ENCODE measurements around the gene BASP1.

BASP1 gene

DNA sequence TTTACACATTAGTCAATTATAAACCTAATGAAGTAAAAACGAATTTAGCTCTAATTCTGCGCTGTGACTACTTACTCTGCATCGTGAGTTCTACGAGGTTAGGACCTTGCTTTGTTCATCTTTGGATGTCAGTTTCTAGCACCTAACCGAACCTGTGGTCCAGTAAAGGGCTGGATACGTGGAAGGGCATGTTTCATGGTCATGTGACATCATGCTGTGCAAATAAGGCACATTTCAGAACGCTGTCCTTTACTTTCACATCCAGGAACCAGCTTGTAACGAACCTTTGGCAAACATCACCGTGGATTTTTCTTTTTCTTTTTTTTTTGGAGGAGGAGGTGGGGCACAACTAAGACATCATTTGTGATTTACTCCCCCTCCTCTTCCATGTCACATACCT, 15.0 kb downstream of the BASP1 start:
- H3K27ac ChIP-seq = no peak overlapping the region
- TF ChIP-seq ZFX (IDR thresholded peaks at IDR 0.05) = no peak
- TF ChIP-seq, protein P1, sequence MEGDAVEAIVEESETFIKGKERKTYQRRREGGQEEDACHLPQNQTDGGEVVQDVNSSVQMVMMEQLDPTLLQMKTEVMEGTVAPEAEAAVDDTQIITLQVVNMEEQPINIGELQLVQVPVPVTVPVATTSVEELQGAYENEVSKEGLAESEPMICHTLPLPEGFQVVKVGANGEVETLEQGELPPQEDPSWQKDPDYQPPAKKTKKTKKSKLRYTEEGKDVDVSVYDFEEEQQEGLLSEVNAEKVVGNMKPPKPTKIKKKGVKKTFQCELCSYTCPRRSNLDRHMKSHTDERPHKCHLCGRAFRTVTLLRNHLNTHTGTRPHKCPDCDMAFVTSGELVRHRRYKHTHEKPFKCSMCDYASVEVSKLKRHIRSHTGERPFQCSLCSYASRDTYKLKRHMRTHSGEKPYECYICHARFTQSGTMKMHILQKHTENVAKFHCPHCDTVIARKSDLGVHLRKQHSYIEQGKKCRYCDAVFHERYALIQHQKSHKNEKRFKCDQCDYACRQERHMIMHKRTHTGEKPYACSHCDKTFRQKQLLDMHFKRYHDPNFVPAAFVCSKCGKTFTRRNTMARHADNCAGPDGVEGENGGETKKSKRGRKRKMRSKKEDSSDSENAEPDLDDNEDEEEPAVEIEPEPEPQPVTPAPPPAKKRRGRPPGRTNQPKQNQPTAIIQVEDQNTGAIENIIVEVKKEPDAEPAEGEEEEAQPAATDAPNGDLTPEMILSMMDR (conservative IDR thresholded peaks at IDR 0.05) = no peak

DNA sequence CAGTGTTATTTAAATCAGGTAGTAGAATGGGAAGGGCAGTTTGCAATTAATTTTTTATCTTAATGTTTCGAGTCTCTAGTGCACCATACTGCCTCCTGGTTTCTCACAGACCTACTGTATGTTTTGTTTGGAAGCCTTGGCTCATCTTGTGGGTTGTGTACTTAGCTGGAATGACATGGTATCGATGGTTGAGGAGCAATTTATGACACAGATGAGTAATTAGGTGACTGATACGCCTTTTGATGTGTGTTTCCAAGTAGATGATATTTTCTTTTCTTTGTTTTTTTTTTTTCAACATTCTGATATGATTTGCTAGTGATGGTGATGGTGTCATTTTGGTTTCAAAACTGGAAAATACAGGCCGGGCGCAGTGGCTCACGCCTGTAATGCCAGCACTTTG, 16.1 kb downstream of the BASP1 start:
- H3K27ac ChIP-seq = no peak overlapping the region
- TF ChIP-seq ZFX (IDR thresholded peaks at IDR 0.05) = no peak
- TF ChIP-seq, protein P1 (conservative IDR thresholded peaks at IDR 0.05) = no peak

DNA sequence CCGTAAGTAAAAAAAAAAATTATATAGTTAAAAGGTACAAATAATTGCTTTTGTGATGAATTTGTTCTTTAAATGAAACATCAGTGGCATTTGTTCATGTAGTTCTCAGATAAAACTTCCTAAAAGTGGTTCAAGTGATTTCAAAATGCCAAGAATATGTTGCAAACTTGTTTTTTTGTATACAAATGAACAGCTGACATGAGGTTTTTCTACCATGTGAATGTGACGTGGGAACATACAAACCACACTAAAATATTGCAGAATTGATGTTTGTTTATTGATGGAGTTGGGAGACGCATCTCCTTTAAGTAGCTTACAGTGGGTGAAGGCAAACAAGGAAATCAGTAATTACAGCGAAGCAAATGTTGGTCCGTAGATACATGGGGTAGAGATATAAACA, 16.9 kb downstream of the BASP1 start:
- no peak overlapping the region for H3K27ac ChIP-seq
- TF ChIP-seq, protein P1 (conservative IDR thresholded peaks at IDR 0.05) = no peak
- TF ChIP-seq ZFX (IDR thresholded peaks at IDR 0.05) = no peak

DNA sequence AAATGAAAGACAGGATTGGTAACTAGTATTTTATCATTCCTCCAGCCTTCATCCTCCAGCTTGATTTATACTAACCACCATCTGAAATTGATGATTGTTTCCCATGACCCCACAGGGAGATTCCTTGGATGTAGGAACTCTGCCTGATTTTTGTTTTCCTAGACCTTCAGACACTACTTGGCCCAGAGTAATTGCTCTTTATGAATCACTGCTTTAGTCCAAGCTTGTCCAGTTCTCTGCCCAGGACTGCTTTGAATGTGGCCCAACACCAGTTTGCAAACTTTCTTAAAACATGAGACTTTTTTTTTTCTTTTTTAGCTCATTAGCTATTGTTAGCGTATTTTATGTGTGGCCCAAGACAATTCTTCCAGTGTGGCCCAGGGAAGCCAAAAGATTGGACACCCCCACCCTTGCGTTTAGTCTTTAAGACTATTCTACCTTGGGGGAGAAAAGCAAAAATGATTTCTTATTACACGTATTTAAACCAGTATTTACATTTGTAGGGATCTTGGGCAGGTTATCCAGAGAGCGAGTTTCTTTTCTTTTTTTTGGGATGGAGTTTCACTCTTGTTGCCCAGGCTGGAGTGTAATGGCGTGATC, 18.4 kb downstream of the BASP1 start:
- H3K27ac ChIP-seq = no peak overlapping the region

DNA sequence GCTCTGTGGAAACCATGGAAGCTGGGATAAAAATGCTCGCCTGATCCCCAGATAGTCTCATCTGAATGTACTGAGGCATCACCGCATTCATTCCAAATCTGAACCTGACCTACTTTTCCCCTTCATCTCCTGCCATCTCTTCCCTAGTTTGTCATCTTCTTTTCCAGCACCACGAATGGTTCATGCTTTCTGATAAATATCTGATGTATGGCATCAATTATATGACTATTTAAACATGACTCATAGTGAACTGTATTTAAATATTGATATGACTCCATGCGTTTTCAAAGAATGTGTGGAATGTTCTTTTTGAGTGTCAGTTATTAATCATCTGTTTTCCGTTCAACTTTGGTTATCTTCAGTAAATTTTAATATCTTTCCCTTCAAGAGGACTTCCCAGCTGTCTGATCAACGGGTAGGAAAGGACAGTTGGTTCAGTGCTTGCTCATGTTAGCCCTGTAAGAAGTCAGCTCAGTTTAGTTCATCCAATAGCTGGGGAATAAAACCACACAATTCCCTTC, 21.1 kb downstream of the BASP1 start:
- no peak overlapping the region for H3K27ac ChIP-seq
- TF ChIP-seq, protein P1 (conservative IDR thresholded peaks at IDR 0.05) = no peak
- TF ChIP-seq ZFX (IDR thresholded peaks at IDR 0.05) = no peak

More for the DNA sequence above, 18.4 kb downstream of the BASP1 start:
- no peak for TF ChIP-seq ZFX (IDR thresholded peaks at IDR 0.05)
- TF ChIP-seq, protein P1 (conservative IDR thresholded peaks at IDR 0.05) = no peak

DNA sequence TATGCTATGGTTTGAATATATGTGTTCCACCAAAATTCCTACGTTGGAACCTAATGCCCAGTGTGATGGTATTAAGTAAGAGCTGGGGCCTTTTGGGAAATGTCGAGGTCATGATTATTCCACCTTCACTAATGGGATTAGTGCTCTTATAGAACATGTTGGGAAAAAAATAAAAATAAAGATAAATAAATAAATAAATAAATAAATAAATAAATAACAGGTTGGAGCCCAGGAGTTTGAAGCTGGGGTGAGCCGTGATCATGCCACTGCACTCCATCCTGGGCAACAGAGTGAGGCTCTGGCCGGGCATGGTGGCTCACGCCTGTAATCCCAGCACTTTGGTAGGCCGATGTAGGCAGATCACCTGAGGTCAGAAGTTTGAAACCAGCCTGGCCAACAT, 22.5 kb downstream of the BASP1 start:
- TF ChIP-seq, protein P1 (conservative IDR thresholded peaks at IDR 0.05) = no peak
- no peak for TF ChIP-seq ZFX (IDR thresholded peaks at IDR 0.05)
- H3K27ac ChIP-seq = no peak overlapping the region

DNA sequence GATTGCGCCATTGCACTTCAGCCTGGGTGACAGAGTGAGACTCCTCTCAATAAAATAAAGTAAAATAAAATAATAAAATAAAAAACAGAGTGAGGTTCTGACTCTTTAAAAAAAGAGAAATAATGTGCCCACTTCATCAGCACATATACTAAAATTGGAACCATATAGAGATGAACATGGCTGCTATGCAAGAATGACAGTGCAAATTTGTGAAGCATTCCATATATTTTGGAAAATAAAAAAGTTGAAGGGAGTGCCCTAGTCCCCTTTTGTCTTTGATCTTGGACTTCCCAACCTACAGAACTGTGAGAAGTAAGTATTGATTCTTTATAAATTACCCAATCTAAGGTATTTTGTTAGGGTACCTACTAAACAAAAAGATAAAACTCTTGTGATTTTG, 23.1 kb downstream of the BASP1 start:
- TF ChIP-seq, protein P1 (conservative IDR thresholded peaks at IDR 0.05) = no peak
- no peak for TF ChIP-seq ZFX (IDR thresholded peaks at IDR 0.05)
- no peak overlapping the region for H3K27ac ChIP-seq

All from C4-2B (cell line).